ENCODE measurements around the gene TYW3. TPM values are rescaled to one million over a fixed set of nuclear protein-coding genes. Genes with fewer than 3 reads are reported as not detected.

Gene TYW3
- total and polyA plus RNA-seq, 2 of the 4 experiments (the other 2 are of a cell fraction): 9.3 to 16.5 TPM

DNA sequence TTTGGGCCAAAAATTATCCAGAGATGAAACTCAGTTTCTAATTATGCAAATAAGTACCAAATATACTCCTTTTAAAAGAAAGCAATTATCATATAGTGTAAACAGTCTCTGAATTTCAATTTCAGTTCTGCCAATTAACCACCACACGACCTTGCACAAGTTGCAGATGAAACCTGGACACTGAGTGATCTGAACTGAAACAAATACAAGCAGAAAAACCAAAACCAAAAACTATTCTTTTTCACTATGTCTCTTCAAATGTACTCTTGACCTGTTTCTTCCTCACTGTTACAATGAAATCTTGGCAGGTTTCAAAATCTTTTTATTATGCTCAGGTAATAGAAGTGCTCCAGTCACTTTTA is 79.2 kb downstream of the TYW3 start:
- in situ Hi-C loops (cut with MboI; ENCODE audit: low sequenced_read_pairs) (no loop called here), intact Hi-C loops (cut with micrococcal nuclease) (no loop called here), dilution Hi-C loops (cut with HindIII; ENCODE audit: low sequenced_read_pairs, unreplicated experiment) (no loop called here)
- DNase-seq (no peak), ATAC-seq (ENCODE audit: low read depth) (no peak)
- Histone ChIP-seq H2BK120ac (ENCODE audit: low read depth, low read length) (no peak overlapping the region), H4K20me1 (ENCODE audit: insufficient read depth, low read length) (no peaks in the 10 kb centered on the region), H2AK5ac (ENCODE audit: low read depth, low read length) (no peak overlapping the region), H3K79me1 (ENCODE audit: low read depth in 1 of 2, low read length in 2 of 2) (no peaks in the 10 kb centered on the region), H3K27ac (ENCODE audit: insufficient read depth, low read length) (no peak overlapping the region), H2AK9ac (replicated peaks; ENCODE audit: low read depth, low read length, poor library complexity) (no peak overlapping the region), H3K9me3 (ENCODE audit: control insufficient read depth, insufficient read depth, low read length) (no peaks in the 10 kb centered on the region), H3K18ac (ENCODE audit: low read depth, low read length) (no peak overlapping the region), H3K9ac (ENCODE audit: low read depth, low read length) (no peak overlapping the region), H4K91ac (ENCODE audit: insufficient read depth, low read depth, low read length) (no peak overlapping the region), H3K4me3 (ENCODE audit: insufficient read depth, low read depth, low read length) (no peak overlapping the region), H2BK5ac (ENCODE audit: low read depth, low read length, poor library complexity, severe bottlenecking) (no peak overlapping the region), H2AFZ (replicated peaks; ENCODE audit: low read length, poor library complexity) (no peak overlapping the region), H2BK20ac (ENCODE audit: low read depth, low read length) (no peak overlapping the region), H3K36me3 (ENCODE audit: control insufficient read depth, insufficient read depth, low read length) (no peaks in the 10 kb centered on the region), H4K8ac (ENCODE audit: low read depth in 2 of 2, low read length in 2 of 2) (no peak overlapping the region), H3K4me1 (ENCODE audit: control insufficient read depth, insufficient read depth, low read length) (no peaks in the 10 kb centered on the region), H2BK15ac (ENCODE audit: low read depth, low read length) (no peak overlapping the region), H3K27me3 (ENCODE audit: control insufficient read depth, insufficient read depth, low read length) (no peaks in the 10 kb centered on the region), H3K23ac (ENCODE audit: low read depth, low read length) (no peak overlapping the region), H3K9me1 (ENCODE audit: insufficient read depth, low read length) (no peaks in the 10 kb centered on the region), H3K4me2 (ENCODE audit: low read depth, low read length) (no peak overlapping the region), H3K56ac (ENCODE audit: extremely low read depth, insufficient read depth, low read length) (no peak overlapping the region), H4K5ac (ENCODE audit: low read depth, low read length) (no peak overlapping the region), H3K4ac (ENCODE audit: low read depth, low read length) (no peak overlapping the region), H3K14ac (replicated peaks; ENCODE audit: low read depth, low read length) (no peak overlapping the region)
- TF ChIP-seq MXI1 (IDR thresholded peaks at IDR 0.05; ENCODE audit: borderline replicate concordance, low read depth, low read length) (no peak), BHLHE40 (IDR thresholded peaks at IDR 0.05; ENCODE audit: low read depth, low read length) (no peak), MAFK (IDR thresholded peaks at IDR 0.05; ENCODE audit: low read depth, low read length) (no peak), SMC3 (IDR thresholded peaks at IDR 0.05; ENCODE audit: low read depth, low read length) (no peak), POLR2A (IDR thresholded peaks at IDR 0.05; ENCODE audit: low read depth, low read length) (no peak)
- ChIA-PET POLR2A (ENCODE audit: unreplicated experiment) (no interaction called here), CTCF (no interaction called here)
- BruUV-seq (replicated peaks): no TSS peak
- no CpG with 5 or more reads among the region's 1 CpG for WGBS, 2 experiments (ENCODE audit: extremely low coverage in 2 of 2, insufficient read length in 1 of 2)

Other genes starting within 250 kb of the TYW3 start
- gene LRRC53, start 220.5 kb upstream of the TYW3 start, total RNA-seq (2012; rRNA removed): not detected in 2 replicates
- gene LRRC53, start 220.5 kb upstream of the TYW3 start, polyA plus RNA-seq (2012; rRNA removed): not detected in 2 replicates
- not detected in 2 replicates for gene ERICH3, start 59.4 kb upstream of the TYW3 start, total RNA-seq (2012; rRNA removed)
- gene ERICH3, start 59.4 kb upstream of the TYW3 start, polyA plus RNA-seq (2012; rRNA removed): not detected in 2 replicates
- 43.4 and 60.3 TPM in 2 replicates for gene CRYZ, start 102 bp upstream of the TYW3 start, total RNA-seq (2012; rRNA removed)
- 31.4 and 40.6 TPM in 2 replicates for gene CRYZ, start 102 bp upstream of the TYW3 start, polyA plus RNA-seq (2012; rRNA removed)

Measured in IMR-90 (cell line).